HG03565 (cell line): ENCODE data around the gene LIM2.

ENCODE experiments used
- ATAC-seq: cut with Tn5 transposase; IDR thresholded peaks from one replicate; pipeline ENCODE4 v1.9.1; 2021; ENCODE audit warnings: mild to moderate bottlenecking, moderate library complexity; ENCODE audit not compliant: unreplicated experiment

LIM2 gene

DNA sequence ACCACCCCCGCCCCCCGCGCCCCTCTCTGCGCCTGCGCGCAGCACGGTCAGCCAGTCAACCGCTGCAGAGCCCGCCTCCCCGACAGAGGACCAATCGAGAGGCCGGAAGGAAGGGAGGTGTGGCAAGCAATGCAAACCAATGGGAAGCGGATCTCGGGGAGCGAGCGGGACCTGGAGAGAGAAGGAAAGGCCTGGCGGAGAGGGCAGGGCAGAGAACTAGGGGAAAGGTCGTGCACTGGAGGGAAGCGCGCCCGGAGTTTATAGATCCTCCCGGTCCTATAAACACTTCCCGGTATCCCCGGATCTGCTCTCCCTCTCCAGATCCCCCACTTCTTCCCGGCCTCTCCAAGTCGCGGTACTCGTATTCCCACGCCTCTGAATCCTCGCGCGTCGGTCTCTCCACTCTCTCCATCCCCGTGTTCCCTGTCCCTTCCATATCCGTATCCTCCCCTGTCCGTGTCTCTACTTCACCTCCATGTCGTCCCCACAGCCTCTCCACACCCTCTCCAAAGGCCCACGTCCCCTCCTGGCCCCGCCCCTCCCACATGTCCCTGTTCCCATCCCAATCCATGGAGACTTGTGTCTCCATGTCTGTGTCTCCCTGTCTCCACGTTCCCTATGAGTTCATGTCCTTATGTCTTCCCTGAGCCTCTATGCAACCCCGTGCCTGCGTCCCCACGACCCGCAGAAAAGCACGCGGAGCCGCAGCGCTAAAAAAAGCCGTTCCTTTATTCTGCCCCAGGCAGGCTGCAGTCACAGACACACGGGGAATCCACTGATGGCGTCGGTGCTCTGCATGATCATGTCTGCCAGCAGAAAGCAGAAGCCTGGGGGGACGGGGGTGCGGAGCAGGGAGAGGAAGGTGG is 21.2 kb downstream of the LIM2 start:
- ATAC-seq: no peak

DNA sequence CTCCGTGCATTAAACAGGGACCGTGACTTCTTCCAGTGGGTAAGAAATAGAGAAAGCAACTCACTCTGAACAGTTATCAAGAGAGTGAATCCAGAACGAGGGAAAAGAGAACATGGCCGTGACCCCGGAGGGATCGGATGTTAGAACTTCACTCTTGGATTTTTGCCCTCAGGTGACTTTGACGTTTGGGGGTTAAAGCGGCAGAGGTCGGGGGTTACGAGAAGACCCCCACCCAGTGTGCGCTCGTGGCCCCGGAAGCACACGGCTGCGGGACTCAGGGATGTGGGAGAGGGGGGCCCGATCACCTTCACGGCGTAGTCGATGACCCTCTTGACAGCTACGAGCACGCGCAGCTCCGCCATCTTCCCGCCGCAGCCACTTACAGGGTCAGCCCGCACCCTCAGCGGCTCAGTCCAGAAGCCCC is 21.8 kb downstream of the LIM2 start, which contains the start of gene ETFB:
Gene ETFB, minus strand, starts transcription at position 424 of the 424 bp plus-strand sequence. Its CDS starts 62 bp downstream, at position 362.
- ATAC-seq: no peak

DNA sequence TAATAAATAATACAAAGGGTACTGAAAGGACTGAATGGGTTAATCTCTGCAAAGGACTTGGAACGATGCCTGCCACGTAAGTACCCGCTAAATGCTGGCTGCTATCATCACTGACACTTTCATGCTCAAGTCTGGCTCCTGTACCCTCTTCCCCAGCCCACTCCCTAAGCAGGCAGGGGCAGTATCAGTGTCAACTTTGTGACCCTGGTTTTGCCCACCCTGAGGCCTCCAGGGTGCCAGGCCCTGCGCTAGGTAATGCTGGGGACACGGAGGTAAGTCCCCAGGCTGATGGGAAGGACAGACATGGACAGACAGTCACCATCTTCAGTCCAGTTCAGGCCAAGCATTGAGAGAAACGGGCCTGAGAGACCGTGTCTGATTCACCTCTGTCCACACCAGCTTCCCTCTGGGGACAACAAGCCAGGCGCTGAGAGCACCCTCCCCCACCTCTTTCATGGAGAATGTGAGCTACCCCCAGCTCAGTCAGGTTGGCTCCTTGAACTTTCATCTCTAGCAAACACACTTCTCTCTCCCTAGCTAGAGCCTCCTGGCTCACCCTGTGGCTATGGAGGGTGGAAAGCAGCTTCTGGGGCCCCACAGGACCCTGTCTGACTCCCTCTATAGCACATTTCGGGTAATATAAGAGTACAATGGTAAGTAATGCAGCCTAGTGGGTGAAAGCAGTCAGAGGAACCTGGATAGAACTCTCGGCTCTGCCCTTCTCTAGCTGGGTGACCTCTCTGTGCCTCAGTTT is 22.4 kb downstream of the LIM2 start:
- no peak for ATAC-seq

- ATAC-seq: no peak
Measured at GRCh38 chr19:51364200-51365106, 23.3 kb downstream of the LIM2 start.

GRCh38 chr19:51361239-51361638 is 26.5 kb downstream of the LIM2 start:
- no peak for ATAC-seq

DNA sequence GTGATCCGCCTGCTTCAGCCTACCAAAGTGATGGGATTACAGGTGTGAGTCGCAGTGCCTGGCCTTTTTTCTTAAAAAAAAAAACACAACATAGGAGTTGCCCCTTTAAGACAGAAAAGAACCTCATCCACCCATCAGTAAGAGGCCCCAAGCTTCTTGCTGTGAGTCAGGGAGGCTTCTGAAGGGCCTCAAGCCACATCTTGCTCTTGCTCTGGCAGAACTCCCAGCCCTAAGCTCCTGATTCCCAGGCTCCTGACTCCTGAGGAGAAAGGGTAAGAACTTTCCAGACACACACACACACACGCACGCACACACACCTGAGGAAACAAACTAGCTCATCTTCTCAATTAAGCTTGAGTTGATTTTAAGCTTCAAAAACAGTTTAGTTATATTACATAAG is 28.5 kb downstream of the LIM2 start:
- ATAC-seq: no peak

- ATAC-seq: no peak
Measured at GRCh38 chr19:51357952-51358351, 29.8 kb downstream of the LIM2 start.

DNA sequence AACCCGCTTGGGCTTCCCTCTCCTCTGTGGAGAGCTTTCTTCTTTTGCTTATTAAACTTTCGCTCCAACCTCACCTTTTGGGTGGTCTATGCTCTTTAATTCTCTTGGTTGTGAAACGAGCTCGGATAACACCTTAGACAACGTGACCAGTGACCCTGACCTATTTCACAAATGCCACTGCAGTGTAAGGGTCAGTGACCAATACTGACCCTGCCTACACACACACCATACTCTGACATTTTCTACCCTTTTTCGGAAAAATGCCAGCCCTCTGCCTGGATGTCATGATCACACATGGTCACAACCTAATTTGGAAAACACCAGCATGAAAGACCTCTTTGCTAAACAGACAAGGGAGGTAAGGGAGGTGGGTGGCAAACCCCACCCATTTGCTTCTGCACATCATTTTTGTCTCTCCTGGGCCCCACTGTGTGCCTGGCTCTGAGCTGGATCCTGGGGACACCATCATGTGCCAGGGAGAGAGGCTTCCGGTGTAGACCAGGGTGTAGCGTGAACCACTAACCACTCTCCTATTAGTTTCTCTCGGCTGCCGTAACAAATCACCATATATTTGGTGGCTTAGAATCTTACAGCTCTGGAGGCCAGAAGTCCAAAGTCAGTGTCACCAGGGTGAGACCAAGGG is 31.5 kb downstream of the LIM2 start:
- no peak for ATAC-seq

DNA sequence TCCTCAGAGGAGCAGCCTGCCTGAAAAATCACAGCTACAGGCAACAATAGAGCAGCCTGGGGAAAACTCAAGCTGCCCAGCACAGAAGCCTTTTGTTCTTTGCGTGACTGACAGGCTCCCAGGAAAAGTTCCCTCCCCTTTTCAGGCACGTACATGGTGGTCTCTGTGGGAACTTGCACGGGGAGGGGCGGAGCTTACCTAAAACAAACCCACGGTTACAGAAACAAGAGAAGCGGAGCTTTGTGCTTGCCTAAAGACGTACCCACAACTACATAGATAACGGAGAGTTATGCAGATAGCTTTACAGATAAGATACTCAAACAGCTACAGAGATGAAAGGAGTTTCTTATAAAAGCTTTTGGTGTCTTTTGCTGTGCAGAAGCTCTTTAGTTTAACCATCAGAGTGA is 33.0 kb downstream of the LIM2 start:
- no peak for ATAC-seq

DNA sequence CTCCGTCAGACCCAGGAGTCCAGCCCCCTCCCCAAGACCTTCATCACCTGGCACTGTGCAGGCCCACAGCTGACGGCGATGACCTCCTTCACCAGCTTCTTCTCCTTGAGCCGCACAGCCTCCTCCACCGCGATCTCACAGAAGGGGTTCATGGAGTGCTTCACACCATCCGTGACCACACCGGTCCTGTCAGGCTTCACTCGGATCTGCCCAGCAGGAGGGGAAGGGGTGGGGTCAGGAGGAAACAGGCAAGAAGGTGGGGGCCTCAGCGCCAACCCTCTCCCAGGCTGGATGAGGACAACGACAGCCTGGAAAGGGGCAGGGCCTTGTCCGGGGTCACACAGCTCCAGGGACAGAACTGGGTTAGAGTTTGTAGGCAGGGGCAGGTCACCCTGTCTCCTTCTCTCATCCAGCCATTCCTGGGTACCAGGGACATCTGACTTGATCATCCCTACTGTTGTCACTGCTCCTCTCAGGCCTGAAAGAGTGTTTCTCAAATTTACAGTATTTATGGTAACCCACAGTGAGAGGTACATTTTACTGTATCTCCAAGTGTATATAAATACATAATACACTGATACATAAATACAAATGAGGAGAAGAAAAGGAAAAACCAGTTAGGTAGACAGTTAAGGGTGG is 33.6 kb downstream of the LIM2 start:
- ATAC-seq: no peak

GRCh38 chr19:51352783-51353360 is 34.9 kb downstream of the LIM2 start:
- no peak for ATAC-seq

DNA sequence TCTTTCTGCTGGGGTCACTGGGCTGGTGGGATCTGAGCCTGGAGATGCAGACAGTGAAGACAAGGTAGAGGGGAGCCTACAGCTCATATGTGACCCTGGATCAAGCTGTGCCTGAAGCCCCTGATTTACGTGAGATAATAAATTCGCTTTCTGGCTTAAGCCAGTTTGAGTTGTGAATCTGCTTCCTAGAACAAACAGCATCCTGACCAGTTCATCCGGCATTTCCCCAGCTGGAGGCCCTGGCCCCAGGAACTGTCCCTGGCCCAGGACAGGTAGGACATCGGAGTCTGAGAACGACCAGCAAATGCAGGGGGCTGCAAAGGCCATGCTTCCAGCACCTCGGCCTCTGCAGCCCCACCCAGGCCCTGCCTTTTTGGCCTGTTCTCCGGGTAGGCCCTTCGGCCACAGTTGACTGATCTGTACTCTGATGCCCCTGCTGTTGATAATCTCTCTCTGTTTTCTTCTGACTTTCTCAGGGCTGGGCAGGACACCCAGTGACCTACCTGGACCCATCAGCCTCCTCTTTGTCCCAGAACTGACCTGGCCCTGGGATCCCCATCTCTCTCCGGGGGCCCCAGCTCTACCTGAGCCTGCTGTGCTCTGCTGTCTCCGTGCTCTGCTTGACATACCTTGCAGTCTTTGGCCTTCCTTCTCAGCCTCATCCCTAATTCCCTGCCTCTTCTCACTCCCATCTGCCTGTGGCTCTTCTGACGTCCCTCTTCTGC is 36.3 kb downstream of the LIM2 start:
- ATAC-seq: no peak

- ATAC-seq: no peak
Measured at GRCh38 chr19:51347209-51347928, 40.4 kb downstream of the LIM2 start.

DNA sequence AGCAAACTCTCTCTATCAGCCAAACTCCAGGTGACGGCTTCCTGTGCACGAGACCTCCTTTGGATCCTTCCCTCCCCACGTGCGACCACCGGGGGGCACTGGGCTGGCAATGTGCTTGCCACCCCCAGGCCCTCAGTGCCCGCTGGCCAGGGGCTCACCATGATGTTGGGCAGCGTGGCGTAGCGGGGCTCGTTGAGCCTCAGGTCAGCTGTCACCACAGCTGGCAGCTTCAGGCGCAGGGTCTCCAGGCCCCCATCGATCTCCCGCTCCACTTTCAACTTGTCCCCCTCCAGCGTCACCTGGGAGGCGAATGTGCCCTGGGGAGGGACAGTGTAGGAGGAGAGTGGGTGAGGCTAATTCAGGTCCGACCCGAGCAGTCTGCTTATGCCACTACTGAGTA is 41.0 kb downstream of the LIM2 start:
- no peak for ATAC-seq

- no peak for ATAC-seq
Measured at GRCh38 chr19:51345076-51345620, 42.6 kb downstream of the LIM2 start.

DNA sequence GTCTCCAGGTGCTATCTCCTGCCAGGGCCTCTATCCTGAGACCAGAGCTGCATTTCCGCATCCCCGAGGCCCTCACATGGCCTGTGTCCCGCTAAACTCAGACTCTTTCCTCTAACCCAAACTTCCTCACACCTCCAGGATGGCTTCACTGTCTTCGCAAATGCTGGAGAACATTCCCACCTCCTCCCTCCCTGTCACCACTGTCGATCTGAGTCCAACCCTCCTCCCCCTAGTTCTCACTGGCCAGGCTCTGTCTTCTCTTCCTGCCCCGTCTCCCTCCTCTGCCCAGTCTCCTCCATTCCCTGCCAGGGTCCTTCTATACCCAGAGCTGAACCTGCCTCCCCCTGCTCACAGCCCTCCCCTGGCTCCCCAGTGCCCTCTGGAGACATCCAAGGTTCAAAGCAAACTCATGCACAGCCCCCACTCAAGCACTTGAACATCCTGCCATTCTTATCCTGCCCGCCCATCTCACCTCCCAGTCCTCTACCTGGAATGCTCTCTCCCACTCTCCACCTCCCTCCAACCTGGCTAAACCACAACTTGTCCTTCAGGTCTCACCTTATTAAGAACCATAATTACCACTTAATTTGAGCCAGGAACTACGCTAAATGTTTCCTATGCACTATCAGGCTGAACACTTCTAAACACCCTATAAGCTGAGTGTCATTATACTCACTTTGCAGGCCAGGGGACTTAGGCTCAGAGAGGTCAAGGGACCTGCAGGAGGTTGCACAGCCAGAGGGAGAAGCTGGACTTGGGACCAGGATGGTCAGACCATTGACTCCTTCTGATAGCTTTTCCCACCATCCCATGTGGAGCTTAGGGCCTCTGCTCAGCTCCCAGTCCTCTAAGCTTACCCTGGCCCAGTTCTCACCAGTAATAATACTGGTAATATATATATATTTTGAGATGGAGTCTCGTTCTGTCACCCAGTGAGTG is 44.9 kb downstream of the LIM2 start:
- no peak for ATAC-seq

- no peak for ATAC-seq
Measured at GRCh38 chr19:51341976-51342580, 45.7 kb downstream of the LIM2 start, which contains the start of gene VSIG10L. VSIG10L (minus strand) TSS chr19:51342139; CDS start chr19:51342124, 15 bp downstream.
